ENCODE results near the gene HSP90AA1. TPM values are rescaled to one million over a fixed set of nuclear protein-coding genes. Genes with fewer than 3 reads are reported as not detected.
"Not testable (repeated sequence)": the region's sequence is repeated elsewhere in the genome, so short reads cannot be mapped to it uniquely, and the experiment has no call there.

Gene HSP90AA1
- total RNA-seq, 1 donor from 2014 or later: 280 TPM

DNA sequence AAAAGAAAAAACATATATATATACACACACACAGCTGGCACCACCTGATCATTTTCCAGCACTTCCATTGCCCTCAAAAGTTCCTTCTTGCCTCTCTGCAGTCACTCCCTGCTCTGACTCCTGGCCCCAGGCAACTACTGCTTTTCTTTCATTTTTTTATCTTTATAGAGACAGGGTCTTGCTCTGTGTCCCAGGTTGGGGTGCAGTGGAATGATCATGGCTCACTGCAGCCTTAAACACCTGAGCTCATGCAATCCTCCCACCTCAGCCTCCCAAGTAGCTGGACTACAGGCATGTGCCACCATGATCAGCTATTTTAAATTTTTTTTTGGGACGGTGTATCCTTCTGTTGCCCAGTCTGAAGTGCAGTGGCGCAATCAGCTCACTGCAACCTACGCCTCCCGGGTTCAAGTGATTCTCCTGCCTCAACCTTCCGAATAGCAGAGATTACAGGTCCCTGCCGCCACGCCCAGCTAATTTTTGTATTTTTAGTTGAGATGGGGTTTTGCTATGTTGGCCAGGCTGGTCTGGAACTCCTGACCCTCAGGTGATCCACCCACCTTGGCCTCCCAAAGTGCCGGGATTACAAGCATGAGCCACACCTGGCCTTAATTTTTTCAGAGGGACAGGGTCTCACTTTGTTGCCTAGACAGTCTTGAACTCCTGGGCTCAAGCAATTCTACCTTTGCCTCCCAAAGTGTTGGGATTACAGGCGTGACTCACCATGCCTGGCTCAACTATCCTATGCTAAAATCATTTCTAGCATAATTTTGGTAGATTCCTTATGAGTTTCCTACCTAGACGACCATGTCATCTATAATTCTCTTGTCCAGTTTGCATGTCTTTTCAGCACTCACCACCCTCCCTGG lies 7.8 kb downstream of the HSP90AA1 start:
- Histone ChIP-seq H3K27me3 (ENCODE audit: control insufficient read depth, insufficient read depth, low read length) (no peaks in the 10 kb centered on the region), H3K36me3 (ENCODE audit: control insufficient read depth, insufficient read depth, low read length) (peaks cover 15% of the 10 kb centered on the region), H3K4me3 (ENCODE audit: low read depth, low read length) (no peak overlapping the region)
- TF ChIP-seq CTCF (IDR thresholded peaks at IDR 0.05; ENCODE audit: insufficient read depth, low read length, severe bottlenecking): no peak
- FAIRE-seq: no peak
- DNase-seq (ENCODE audit: low read depth): no peak

DNA sequence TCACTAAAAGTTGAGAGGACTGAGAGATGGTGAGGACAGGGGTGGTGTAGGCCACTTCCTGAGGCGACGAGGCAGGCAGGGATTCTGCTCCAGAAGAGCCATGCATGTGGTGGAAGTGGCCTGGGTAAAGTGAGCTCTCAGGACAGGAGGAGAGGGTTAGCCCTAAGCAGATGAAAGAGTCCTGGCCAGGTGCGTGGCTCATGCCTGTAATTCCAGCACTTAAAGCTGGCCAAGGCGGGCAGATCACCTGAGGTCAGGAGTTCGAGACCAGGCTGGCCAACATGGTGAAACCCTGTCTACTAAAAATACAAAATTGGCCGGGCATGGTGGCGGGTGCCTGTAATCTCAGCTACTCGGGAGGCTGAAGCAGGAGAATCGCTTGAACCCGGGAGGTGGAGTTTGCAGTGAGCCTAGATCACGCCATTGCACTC lies 8.5 kb downstream of the HSP90AA1 start:
- not testable (repeated sequence) for DNase-seq (ENCODE audit: low read depth); FAIRE-seq; H3K27me3 ChIP-seq (ENCODE audit: control insufficient read depth, insufficient read depth, low read length); H3K4me3 ChIP-seq (ENCODE audit: low read depth, low read length)
- peaks cover 15% of the 10 kb centered on the region for H3K36me3 ChIP-seq (ENCODE audit: control insufficient read depth, insufficient read depth, low read length)

DNA sequence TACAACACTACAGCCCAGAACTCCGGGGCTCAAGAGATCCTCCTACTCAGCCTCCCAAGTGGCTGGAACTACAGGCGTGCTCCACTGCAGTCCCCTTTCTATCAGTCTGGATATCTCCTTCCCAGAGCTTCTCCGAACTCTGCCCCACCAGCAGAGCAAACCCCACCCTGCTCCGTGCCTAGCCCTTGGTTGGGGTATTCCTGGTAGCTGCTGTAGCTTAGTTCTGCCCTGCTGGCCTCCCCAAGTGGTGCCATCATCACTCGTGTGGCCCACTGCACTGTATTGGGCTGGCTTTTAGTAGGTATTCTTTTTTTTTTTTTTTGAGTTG lies 9.5 kb downstream of the HSP90AA1 start:
- no peaks in the 10 kb centered on the region for H3K27me3 ChIP-seq (ENCODE audit: control insufficient read depth, insufficient read depth, low read length)
- DNase-seq (ENCODE audit: low read depth): no peak
- no peak for TF ChIP-seq CTCF (IDR thresholded peaks at IDR 0.05; ENCODE audit: insufficient read depth, low read length, severe bottlenecking)
- H3K4me3 ChIP-seq (ENCODE audit: low read depth, low read length): no peak overlapping the region
- FAIRE-seq: no peak
- peaks cover 8% of the 10 kb centered on the region for H3K36me3 ChIP-seq (ENCODE audit: control insufficient read depth, insufficient read depth, low read length)

DNA sequence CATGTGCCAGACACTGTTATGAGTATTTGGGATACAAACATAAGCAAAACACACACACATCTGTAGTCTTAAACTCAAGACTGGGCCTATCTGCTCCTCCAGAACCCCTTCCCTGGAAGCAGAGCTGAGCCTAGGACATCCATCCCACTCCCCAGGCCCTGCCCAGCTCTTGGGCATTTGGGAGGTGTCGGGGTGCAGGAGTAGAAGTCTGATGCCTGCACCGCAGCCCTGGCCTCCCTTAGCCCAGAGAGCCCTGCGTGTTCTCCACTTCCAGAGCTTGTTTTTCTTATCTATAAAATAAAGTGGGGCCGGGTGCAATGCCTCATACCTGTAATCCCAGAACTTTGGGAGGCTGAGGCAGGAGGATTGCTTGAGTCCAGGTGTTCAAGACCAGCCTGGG lies 11.7 kb downstream of the HSP90AA1 start:
- no peak for TF ChIP-seq CTCF (IDR thresholded peaks at IDR 0.05; ENCODE audit: insufficient read depth, low read length, severe bottlenecking)
- FAIRE-seq (no peak), DNase-seq (ENCODE audit: low read depth) (no peak)
- Histone ChIP-seq H3K4me3 (ENCODE audit: low read depth, low read length) (no peak overlapping the region), H3K36me3 (ENCODE audit: control insufficient read depth, insufficient read depth, low read length) (peaks cover 2% of the 10 kb centered on the region), H3K27me3 (ENCODE audit: control insufficient read depth, insufficient read depth, low read length) (no peaks in the 10 kb centered on the region)

DNA sequence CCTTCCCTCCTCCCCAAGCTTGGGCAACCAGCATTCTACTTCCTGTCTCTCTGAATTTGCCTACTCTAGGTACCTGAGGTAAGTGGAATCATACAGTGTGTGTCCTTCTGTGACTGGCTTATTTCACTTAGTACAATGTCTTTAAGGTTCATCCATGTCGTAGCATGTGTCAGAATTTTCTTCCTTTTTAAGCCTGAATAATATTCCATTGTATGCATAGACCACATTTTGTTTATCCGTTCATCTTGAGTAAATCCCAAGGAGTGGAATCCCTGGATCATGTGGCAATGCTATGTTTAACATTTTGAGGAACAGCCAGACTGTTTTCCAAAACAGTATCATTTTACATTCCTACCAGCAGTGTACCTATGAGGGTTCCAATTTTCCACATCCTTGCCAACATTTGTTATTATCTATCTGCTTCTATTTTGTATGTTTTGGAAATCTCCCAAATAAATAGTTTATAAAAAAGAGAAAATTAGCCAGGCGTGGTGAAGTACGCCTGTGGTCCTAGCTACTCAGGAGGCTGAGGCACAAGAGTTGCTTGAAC lies 12.4 kb downstream of the HSP90AA1 start:
- no peak overlapping the region for H3K4me3 ChIP-seq (ENCODE audit: low read depth, low read length)
- no peak for TF ChIP-seq CTCF (IDR thresholded peaks at IDR 0.05; ENCODE audit: insufficient read depth, low read length, severe bottlenecking)
- FAIRE-seq: no peak

DNA sequence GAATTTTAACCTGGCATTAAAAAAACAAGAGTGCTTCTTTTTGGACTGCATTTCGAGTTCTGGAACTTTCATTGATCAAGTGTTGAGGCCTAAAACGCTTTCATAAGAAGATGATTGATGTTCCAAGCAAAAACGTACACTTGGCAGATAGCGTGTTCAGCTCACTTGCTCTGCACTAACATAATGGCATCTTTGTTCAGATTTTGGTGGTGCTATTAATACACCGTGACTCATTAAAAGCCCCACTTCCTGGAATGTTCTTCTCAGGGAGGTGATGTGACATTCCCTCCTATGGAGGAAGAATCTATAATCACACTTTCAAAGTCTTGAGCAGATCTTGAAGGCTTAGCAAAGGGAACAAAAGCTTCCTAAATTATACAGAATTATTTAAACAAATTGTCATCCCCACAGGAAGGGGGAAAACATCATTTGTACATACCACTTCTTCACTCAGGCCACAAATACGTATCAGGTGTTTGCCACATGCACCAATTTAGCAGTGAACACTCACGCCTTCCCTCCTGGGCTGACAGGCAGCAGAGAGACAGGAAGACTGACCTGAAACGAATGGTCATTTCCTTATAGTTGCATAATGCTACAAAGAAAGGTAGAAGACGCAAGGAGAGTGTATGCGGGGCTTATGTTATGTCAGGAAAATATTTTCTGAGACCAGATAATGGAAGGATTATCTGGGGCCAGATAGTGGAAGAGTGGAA lies 15.4 kb downstream of the HSP90AA1 start:
- Histone ChIP-seq H3K4me3 (ENCODE audit: low read depth, low read length) (no peak overlapping the region), H3K36me3 (ENCODE audit: control insufficient read depth, insufficient read depth, low read length) (no peaks in the 10 kb centered on the region), H3K27me3 (ENCODE audit: control insufficient read depth, insufficient read depth, low read length) (no peaks in the 10 kb centered on the region)
- no peak for TF ChIP-seq CTCF (IDR thresholded peaks at IDR 0.05; ENCODE audit: insufficient read depth, low read length, severe bottlenecking)
- FAIRE-seq (no peak), DNase-seq (ENCODE audit: low read depth) (peak; percentile 38)

More for the DNA sequence above, 12.4 kb downstream of the HSP90AA1 start:
- DNase-seq (ENCODE audit: low read depth): no peak
- no peaks in the 10 kb centered on the region for H3K27me3 ChIP-seq (ENCODE audit: control insufficient read depth, insufficient read depth, low read length)
- peaks cover under 1% of the 10 kb centered on the region for H3K36me3 ChIP-seq (ENCODE audit: control insufficient read depth, insufficient read depth, low read length)
